C4-2B (cell line): ENCODE measurements around the gene MED12.

Experiments
- CTCF ChIP-seq: fragments of 450-650 bp; conservative IDR thresholded peaks from 2 replicates; pipeline ENCODE4 v1.5.1; 2017; ENCODE audit warnings: mild to moderate bottlenecking
- ZFX ChIP-seq: fragments of 450-650 bp; IDR thresholded peaks from 2 replicates; pipeline ENCODE4 v1.6.1; 2017

- TF ChIP-seq CTCF = peak; percentile 70
- no peak for TF ChIP-seq ZFX
These were observed 60.5 kb downstream of the MED12 start for GRCh38 chrX:71178908-71179307.
